GM19351 (cell line): ENCODE results near the gene CLTRN.
A peak's percentile ranks its signal among the peaks of the same experiment; 100 is the strongest.
"Not testable (repeated sequence)": the region's sequence is repeated elsewhere in the genome, so short reads cannot be mapped to it uniquely, and the experiment has no call there.

Experiments used
- ATAC-seq: cut with Tn5 transposase; IDR thresholded peaks from one replicate; pipeline ENCODE4 v1.9.1; 2021; ENCODE audit warnings: mild to moderate bottlenecking, moderate library complexity; ENCODE audit not compliant: unreplicated experiment

Gene CLTRN

GRCh38 chrX:15664487-15665444, at the start of gene CLTRN:
CLTRN (minus strand) TSS chrX:15664805; CDS start chrX:15664775, 30 bp downstream.
- ATAC-seq, result no peak

- not testable (repeated sequence) for ATAC-seq
These were observed 39.7 kb upstream of the CLTRN start for GRCh38 chrX:15704273-15704672.

GRCh38 chrX:15703809-15704208, 39.2 kb upstream of the CLTRN start:
- ATAC-seq, result peak; percentile 89

- ATAC-seq, result no peak
These were observed 38.1 kb upstream of the CLTRN start for GRCh38 chrX:15702488-15703371.

- ATAC-seq, result no peak
These were observed 31.9 kb upstream of the CLTRN start for GRCh38 chrX:15696516-15696915.

GRCh38 chrX:15694941-15695451, 30.4 kb upstream of the CLTRN start:
- no peak for ATAC-seq

- peak; percentile 94 for ATAC-seq
These were observed 22.4 kb upstream of the CLTRN start for GRCh38 chrX:15686818-15687685.

GRCh38 chrX:15683193-15683592, 18.6 kb upstream of the CLTRN start:
- ATAC-seq, result no peak

GRCh38 chrX:15681433-15681832, 16.8 kb upstream of the CLTRN start:
- ATAC-seq, result no peak

GRCh38 chrX:15680401-15680800, 15.8 kb upstream of the CLTRN start:
- no peak for ATAC-seq

- ATAC-seq, result no peak
These were observed 14.6 kb upstream of the CLTRN start for GRCh38 chrX:15679246-15679645.

GRCh38 chrX:15678339-15678738, 13.7 kb upstream of the CLTRN start:
- ATAC-seq, result no peak

- no peak for ATAC-seq
These were observed 12.3 kb upstream of the CLTRN start for GRCh38 chrX:15676886-15677285.

- ATAC-seq, result peak; percentile 67
These were observed 10.9 kb upstream of the CLTRN start for GRCh38 chrX:15675490-15675921.

- peak; percentile 80 for ATAC-seq
These were observed 10.4 kb upstream of the CLTRN start for GRCh38 chrX:15674841-15675489.

GRCh38 chrX:15674514-15674840, 9.9 kb upstream of the CLTRN start:
- ATAC-seq, result no peak

- no peak for ATAC-seq
These were observed 9.4 kb upstream of the CLTRN start for GRCh38 chrX:15673970-15674369.

- ATAC-seq, result no peak
These were observed 8.3 kb upstream of the CLTRN start for GRCh38 chrX:15672881-15673280.

- no peak for ATAC-seq
These were observed 1.2 kb downstream of the CLTRN start for GRCh38 chrX:15663439-15663838.

- not testable (repeated sequence) for ATAC-seq
These were observed 9.8 kb downstream of the CLTRN start for GRCh38 chrX:15654804-15655203.
